Suprapubic skin (tissue), 4 donors: ENCODE measurements around the gene TCF23.

ENCODE experiments used
- CTCF ChIP-seq, 2 donors: fragments of 200-600 bp in 1 of 2; fragments of 450-650 bp in 1 of 2; sonication (generic) in 1 of 2; IDR thresholded peaks; one replicate each; pipeline ENCODE4 v1.5.1; 2016 to 2019; ENCODE audit warnings: antibody characterized with exemption in 2 of 2, mild to moderate bottlenecking in 1 of 2, moderate library complexity in 1 of 2
- POLR2A ChIP-seq, 2 donors: fragments of 450-650 bp; IDR thresholded peaks; one replicate each; pipeline ENCODE4 v1.6.1; 2017; ENCODE audit warnings: antibody characterized with exemption in 2 of 2, mild to moderate bottlenecking in 2 of 2, moderate library complexity in 2 of 2
- POLR2AphosphoS5 ChIP-seq, 3 donors: sonication (generic); formaldehyde crosslinking; IDR thresholded peaks; one replicate each; pipeline ENCODE4 v1.6.1; 2017; ENCODE audit warnings: antibody characterized with exemption in 3 of 3

GRCh38 chr2:27164960-27165763 lies 16.4 kb downstream of the TCF23 start:
- no peak for TF ChIP-seq CTCF (IDR thresholded peaks at IDR 0.05)
- TF ChIP-seq POLR2AphosphoS5 (IDR thresholded peaks at IDR 0.05), result no peak
- no peak for TF ChIP-seq POLR2A (IDR thresholded peaks at IDR 0.05)
